Measurements from ENCODE around the gene ST6GALNAC1.

ST6GALNAC1 gene

GRCh38 chr17:76671123-76671911 lies 27.8 kb upstream of the ST6GALNAC1 start:
- Mint-ChIP-seq H3K9me3 (no peaks in the 10 kb centered on the region), H3K27me3 (peaks cover 11% of the 10 kb centered on the region), H3K4me1 (ENCODE audit: low read depth) (peaks cover 24% of the 10 kb centered on the region), H3K4me3 (peak overlapping the region; percentile 84), H3K27ac (peak overlapping the region; percentile 91), H3K36me3 (ENCODE audit: low read depth) (no peaks in the 10 kb centered on the region)
- intact Hi-C loops (cut with micrococcal nuclease), result no loop called here

- no peaks in the 10 kb centered on the region for H3K9me3 Mint-ChIP-seq
- H3K4me1 Mint-ChIP-seq (ENCODE audit: low read depth), result peaks cover 24% of the 10 kb centered on the region
Observed at GRCh38 chr17:76670718-76671122, 27.2 kb upstream of the ST6GALNAC1 start.

GRCh38 chr17:76670020-76670717 lies 26.6 kb upstream of the ST6GALNAC1 start:
- no peak overlapping the region for H3K4me3 Mint-ChIP-seq
- H3K27ac Mint-ChIP-seq, result peak overlapping the region; percentile 91
- H3K9me3 Mint-ChIP-seq, result no peaks in the 10 kb centered on the region
- peaks cover 24% of the 10 kb centered on the region for H3K4me1 Mint-ChIP-seq (ENCODE audit: low read depth)
- H3K27me3 Mint-ChIP-seq, result peaks cover 11% of the 10 kb centered on the region
- H3K36me3 Mint-ChIP-seq (ENCODE audit: low read depth), result no peaks in the 10 kb centered on the region
- intact Hi-C loops (cut with micrococcal nuclease), result no loop called here

More at GRCh38 chr17:76670718-76671122, 27.2 kb upstream of the ST6GALNAC1 start:
- intact Hi-C loops (cut with micrococcal nuclease), result no loop called here
- peak overlapping the region; percentile 91 for H3K27ac Mint-ChIP-seq
- H3K27me3 Mint-ChIP-seq, result peaks cover 11% of the 10 kb centered on the region
- peak overlapping the region; percentile 84 for H3K4me3 Mint-ChIP-seq
- H3K36me3 Mint-ChIP-seq (ENCODE audit: low read depth), result no peaks in the 10 kb centered on the region

- Mint-ChIP-seq H3K27ac (no peak overlapping the region), H3K27me3 (peaks cover 13% of the 10 kb centered on the region), H3K36me3 (ENCODE audit: low read depth) (no peaks in the 10 kb centered on the region), H3K4me1 (ENCODE audit: low read depth) (peaks cover 21% of the 10 kb centered on the region), H3K4me3 (no peak overlapping the region), H3K9me3 (no peaks in the 10 kb centered on the region)
- intact Hi-C loops (cut with micrococcal nuclease), result no loop called here
Observed at GRCh38 chr17:76667786-76668453, 24.4 kb upstream of the ST6GALNAC1 start.

GRCh38 chr17:76667491-76667755 lies 23.9 kb upstream of the ST6GALNAC1 start:
- peaks cover 13% of the 10 kb centered on the region for H3K27me3 Mint-ChIP-seq
- no peak overlapping the region for H3K27ac Mint-ChIP-seq
- no peak overlapping the region for H3K4me3 Mint-ChIP-seq
- intact Hi-C loops (cut with micrococcal nuclease), result no loop called here
- H3K9me3 Mint-ChIP-seq, result no peaks in the 10 kb centered on the region
- peaks cover 16% of the 10 kb centered on the region for H3K4me1 Mint-ChIP-seq (ENCODE audit: low read depth)
- no peaks in the 10 kb centered on the region for H3K36me3 Mint-ChIP-seq (ENCODE audit: low read depth)

GRCh38 chr17:76660656-76661042 lies 17.1 kb upstream of the ST6GALNAC1 start:
- intact Hi-C loops (cut with micrococcal nuclease), result no loop called here
- no peaks in the 10 kb centered on the region for H3K36me3 Mint-ChIP-seq (ENCODE audit: low read depth)

GRCh38 chr17:76659928-76660655 lies 16.5 kb upstream of the ST6GALNAC1 start:
- H3K9me3 Mint-ChIP-seq, result no peaks in the 10 kb centered on the region
- no peak overlapping the region for H3K4me3 Mint-ChIP-seq
- peaks cover 9% of the 10 kb centered on the region for H3K27me3 Mint-ChIP-seq
- peaks cover 24% of the 10 kb centered on the region for H3K4me1 Mint-ChIP-seq (ENCODE audit: low read depth)
- no peaks in the 10 kb centered on the region for H3K36me3 Mint-ChIP-seq (ENCODE audit: low read depth)
- intact Hi-C loops (cut with micrococcal nuclease), result no loop called here
- no peak overlapping the region for H3K27ac Mint-ChIP-seq

More at GRCh38 chr17:76660656-76661042, 17.1 kb upstream of the ST6GALNAC1 start:
- Mint-ChIP-seq H3K27me3 (peaks cover 9% of the 10 kb centered on the region), H3K4me3 (no peak overlapping the region), H3K4me1 (ENCODE audit: low read depth) (peaks cover 24% of the 10 kb centered on the region), H3K9me3 (no peaks in the 10 kb centered on the region), H3K27ac (no peak overlapping the region)

- Mint-ChIP-seq H3K27ac (peak overlapping the region; percentile 32), H3K27me3 (peaks cover 8% of the 10 kb centered on the region), H3K4me3 (no peak overlapping the region)
Observed at GRCh38 chr17:76658242-76658662, 14.7 kb upstream of the ST6GALNAC1 start.

GRCh38 chr17:76657505-76658241 lies 14.1 kb upstream of the ST6GALNAC1 start:
- Mint-ChIP-seq H3K27me3 (peaks cover 9% of the 10 kb centered on the region), H3K27ac (peak overlapping the region; percentile 32)

More at GRCh38 chr17:76658242-76658662, 14.7 kb upstream of the ST6GALNAC1 start:
- no peaks in the 10 kb centered on the region for H3K9me3 Mint-ChIP-seq
- no peaks in the 10 kb centered on the region for H3K36me3 Mint-ChIP-seq (ENCODE audit: low read depth)
- intact Hi-C loops (cut with micrococcal nuclease), result no loop called here
- peaks cover 24% of the 10 kb centered on the region for H3K4me1 Mint-ChIP-seq (ENCODE audit: low read depth)

GRCh38 chr17:76654408-76654807 lies 10.9 kb upstream of the ST6GALNAC1 start:
- intact Hi-C loops (cut with micrococcal nuclease), result no loop called here
- H3K27me3 Mint-ChIP-seq, result peaks cover 13% of the 10 kb centered on the region
- no peaks in the 10 kb centered on the region for H3K9me3 Mint-ChIP-seq
- no peaks in the 10 kb centered on the region for H3K36me3 Mint-ChIP-seq (ENCODE audit: low read depth)
- no peak overlapping the region for H3K4me3 Mint-ChIP-seq
- peaks cover 14% of the 10 kb centered on the region for H3K4me1 Mint-ChIP-seq (ENCODE audit: low read depth)
- H3K27ac Mint-ChIP-seq, result no peak overlapping the region

More at GRCh38 chr17:76657505-76658241, 14.1 kb upstream of the ST6GALNAC1 start:
- H3K36me3 Mint-ChIP-seq (ENCODE audit: low read depth), result no peaks in the 10 kb centered on the region
- peaks cover 24% of the 10 kb centered on the region for H3K4me1 Mint-ChIP-seq (ENCODE audit: low read depth)
- no peaks in the 10 kb centered on the region for H3K9me3 Mint-ChIP-seq
- intact Hi-C loops (cut with micrococcal nuclease), result no loop called here
- H3K4me3 Mint-ChIP-seq, result no peak overlapping the region

- no peak overlapping the region for H3K27ac Mint-ChIP-seq
- H3K4me3 Mint-ChIP-seq, result no peak overlapping the region
- H3K4me1 Mint-ChIP-seq (ENCODE audit: low read depth), result no peaks in the 10 kb centered on the region
- H3K36me3 Mint-ChIP-seq (ENCODE audit: low read depth), result no peaks in the 10 kb centered on the region
- peaks cover 21% of the 10 kb centered on the region for H3K27me3 Mint-ChIP-seq
- peaks cover 11% of the 10 kb centered on the region for H3K9me3 Mint-ChIP-seq
- intact Hi-C loops (cut with micrococcal nuclease), result no loop called here
Observed at GRCh38 chr17:76650504-76650903, 6.9 kb upstream of the ST6GALNAC1 start.

- peaks cover 26% of the 10 kb centered on the region for H3K27me3 Mint-ChIP-seq
- H3K36me3 Mint-ChIP-seq (ENCODE audit: low read depth), result no peaks in the 10 kb centered on the region
- peaks cover 11% of the 10 kb centered on the region for H3K9me3 Mint-ChIP-seq
- intact Hi-C loops (cut with micrococcal nuclease), result no loop called here
- no peaks in the 10 kb centered on the region for H3K4me1 Mint-ChIP-seq (ENCODE audit: low read depth)
- no peak overlapping the region for H3K27ac Mint-ChIP-seq
- no peak overlapping the region for H3K4me3 Mint-ChIP-seq
Observed at GRCh38 chr17:76646712-76647111, 3.2 kb upstream of the ST6GALNAC1 start.

- intact Hi-C loops (cut with micrococcal nuclease), result no loop called here
- Mint-ChIP-seq H3K27ac (no peak overlapping the region), H3K4me3 (no peak overlapping the region)
Observed at GRCh38 chr17:76645481-76645880, 1.9 kb upstream of the ST6GALNAC1 start.

More at GRCh38 chr17:76645481-76645880, 1.9 kb upstream of the ST6GALNAC1 start:
- H3K4me1 Mint-ChIP-seq (ENCODE audit: low read depth), result no peaks in the 10 kb centered on the region
- H3K27me3 Mint-ChIP-seq, result peaks cover 22% of the 10 kb centered on the region
- H3K36me3 Mint-ChIP-seq (ENCODE audit: low read depth), result no peaks in the 10 kb centered on the region
- peaks cover 11% of the 10 kb centered on the region for H3K9me3 Mint-ChIP-seq
